Epithelial cell of esophagus (primary cell): ENCODE measurements around the gene USP37.
"Not testable (repeated sequence)": the region's sequence is repeated elsewhere in the genome, so short reads cannot be mapped to it uniquely, and the experiment has no call there.

Experiments
- DNase-seq: peaks from one replicate; pipeline ENCODE4 v3.0.0; 2010; ENCODE audit warnings: low read depth
- H3K4me3 ChIP-seq: 2 replicates; pipeline ENCODE4 v1.5.1; 2011; ENCODE audit warnings: mild to moderate bottlenecking, low read length, control low read depth
- CTCF ChIP-seq: IDR thresholded peaks from 2 replicates; pipeline ENCODE4 v1.5.1; 2011; ENCODE audit warnings: low read depth, mild to moderate bottlenecking, low read length, control low read depth, inconsistent platforms; ENCODE audit not compliant: insufficient read depth; ENCODE audit errors: missing control alignments

Gene USP37

GRCh38 chr2:218529990-218530389 is 38.2 kb downstream of the USP37 start:
- no peak overlapping the region for H3K4me3 ChIP-seq
- no peak for TF ChIP-seq CTCF
- DNase-seq = no peak

- not testable (repeated sequence) for DNase-seq
Measured at GRCh38 chr2:218528409-218528808, 39.7 kb downstream of the USP37 start.

GRCh38 chr2:218523651-218524050 is 44.5 kb downstream of the USP37 start:
- no peak overlapping the region for H3K4me3 ChIP-seq
- DNase-seq = no peak
- TF ChIP-seq CTCF = no peak

More at GRCh38 chr2:218528409-218528808, 39.7 kb downstream of the USP37 start:
- not testable (repeated sequence) for H3K4me3 ChIP-seq

- DNase-seq = no peak
- TF ChIP-seq CTCF = no peak
- no peak overlapping the region for H3K4me3 ChIP-seq
Measured at GRCh38 chr2:218518876-218519275, 49.3 kb downstream of the USP37 start.

GRCh38 chr2:218517434-218518206 is 50.5 kb downstream of the USP37 start:
- DNase-seq = no peak
- H3K4me3 ChIP-seq = no peak overlapping the region
- TF ChIP-seq CTCF = no peak

- DNase-seq = peak; percentile 46
- TF ChIP-seq CTCF = peak; percentile 39
- H3K4me3 ChIP-seq = no peak overlapping the region
Measured at GRCh38 chr2:218516614-218517013, 51.5 kb downstream of the USP37 start.

GRCh38 chr2:218513676-218514075 is 54.5 kb downstream of the USP37 start:
- no peak for TF ChIP-seq CTCF
- no peak overlapping the region for H3K4me3 ChIP-seq
- no peak for DNase-seq
